LHCN-M2 (cell line): ENCODE results near the gene ANKRD23. TPM values are rescaled to one million over a fixed set of nuclear protein-coding genes. Genes with fewer than 3 reads are reported as not detected.
"Not testable (repeated sequence)": the region's sequence is repeated elsewhere in the genome, so short reads cannot be mapped to it uniquely, and the experiment has no call there.

Source experiments
- DNase-seq: peaks from one replicate; pipeline ENCODE4 v3.0.0-alpha.2; 2012; ENCODE audit warnings: low read depth
- total RNA-seq: library from RNA; depleted of rRNA; stranded (reverse); fragments of >200 nt; gene quantifications from 2 replicates; pipeline ENCODE4 v1.2.3, GENCODE V29; 2014; rRNA removed

Gene ANKRD23
- total RNA-seq, 1 experiment from 2014 or later, result 2.6 TPM

DNA sequence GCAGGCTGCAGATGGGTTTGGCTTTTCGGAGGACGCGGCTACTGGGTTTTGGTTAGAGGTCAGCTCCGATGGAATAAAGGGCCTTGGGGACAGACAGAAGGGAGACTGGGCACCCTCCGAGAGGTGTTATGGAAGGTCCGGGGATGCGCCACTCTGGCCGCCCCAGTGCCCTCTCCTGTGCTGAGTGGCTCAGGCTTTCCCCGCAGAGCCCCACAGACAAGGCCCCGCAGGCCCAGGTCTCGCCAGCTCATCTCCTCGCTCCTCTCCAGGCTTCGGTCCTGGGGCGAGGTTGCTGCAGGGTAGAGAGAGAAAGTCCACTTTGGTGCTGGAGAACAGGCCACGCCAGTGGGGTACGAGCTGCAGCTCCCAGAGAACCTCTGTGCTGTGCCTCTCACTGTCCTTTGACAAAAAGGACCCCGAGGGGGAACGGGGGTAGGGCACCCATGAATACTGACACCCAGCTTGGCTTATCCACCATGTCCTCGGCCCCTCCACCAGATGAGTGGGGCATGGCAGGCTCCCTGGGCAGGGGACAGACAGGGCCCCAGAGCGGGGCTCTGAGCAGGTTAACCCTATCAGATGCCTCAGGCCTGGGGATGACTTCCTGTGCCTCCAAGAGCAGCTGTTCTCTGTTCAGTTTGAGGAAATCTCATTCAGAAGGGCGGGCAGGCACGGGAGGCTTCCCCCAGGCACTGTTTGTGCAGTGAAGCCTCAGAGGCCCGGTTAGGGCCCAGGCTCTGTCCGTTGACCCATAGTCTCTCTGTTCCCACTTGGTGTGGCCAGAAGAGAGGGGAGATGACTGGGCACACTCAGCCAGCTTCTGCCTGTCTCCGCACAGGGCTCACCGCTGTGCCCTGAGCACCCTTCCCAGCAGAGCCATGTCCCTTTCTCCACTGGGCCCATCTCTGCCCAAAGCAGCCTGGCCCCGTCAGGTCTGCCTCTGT is 43.5 kb downstream of the ANKRD23 start:
- no peak for DNase-seq

DNA sequence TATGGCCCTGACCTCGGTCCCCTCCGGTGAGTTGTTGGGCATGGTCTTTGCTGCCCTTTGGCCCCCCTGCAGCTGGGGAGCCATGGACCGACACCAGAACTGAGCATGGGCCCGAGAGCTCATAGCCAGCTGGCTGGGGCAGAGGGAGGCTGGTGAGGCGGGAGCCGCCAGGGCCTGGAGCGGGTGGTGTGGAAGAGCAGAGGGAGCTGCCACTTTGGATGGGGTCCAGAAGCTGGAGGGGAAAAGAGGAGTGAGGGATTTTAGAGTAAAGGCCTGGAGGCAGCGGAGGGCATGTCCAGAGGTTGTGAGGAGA is 44.2 kb downstream of the ANKRD23 start:
- DNase-seq, result no peak

DNA sequence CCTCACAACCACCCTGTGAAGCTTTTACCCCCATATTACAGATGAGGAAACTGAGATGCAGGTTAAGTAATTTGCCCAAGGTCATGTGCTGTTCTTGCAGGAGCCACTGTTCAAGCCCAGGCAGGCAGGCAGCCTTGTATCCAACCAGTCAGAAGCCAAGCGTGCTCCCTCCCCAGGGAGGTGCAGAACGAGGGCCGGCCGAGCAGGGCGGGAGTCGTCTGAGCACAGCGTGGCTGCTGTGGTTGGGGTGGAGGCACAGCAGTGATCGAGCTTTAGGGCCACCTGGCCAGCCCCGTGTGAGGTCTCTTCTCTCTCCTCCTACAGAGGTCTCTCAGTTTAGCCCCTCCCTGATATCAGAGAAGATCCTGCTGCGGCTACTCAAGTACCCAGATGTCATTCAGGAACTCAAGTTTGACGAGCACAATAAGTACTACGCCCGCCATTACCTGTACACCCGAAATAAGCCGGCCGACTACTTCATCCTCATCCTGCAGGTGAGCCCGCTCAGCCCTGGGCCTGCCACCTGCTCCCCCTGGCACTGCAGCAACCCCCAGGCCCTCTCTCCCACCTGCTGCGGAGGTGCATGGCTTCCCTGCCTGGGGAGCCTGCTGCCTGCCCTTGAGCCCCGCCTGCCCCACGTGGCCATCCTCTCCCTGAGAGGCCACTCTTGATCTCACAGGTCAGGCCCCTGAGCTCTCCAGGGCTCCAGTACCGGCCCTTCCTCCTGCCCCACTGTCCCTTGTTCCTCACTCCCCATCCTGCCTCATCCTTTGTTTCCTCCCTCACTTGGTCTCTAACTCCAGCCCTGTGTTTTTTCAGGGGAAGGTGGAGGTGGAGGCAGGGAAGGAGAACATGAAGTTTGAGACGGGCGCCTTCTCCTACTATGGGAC is 44.8 kb downstream of the ANKRD23 start:
- DNase-seq, result no peak

DNA sequence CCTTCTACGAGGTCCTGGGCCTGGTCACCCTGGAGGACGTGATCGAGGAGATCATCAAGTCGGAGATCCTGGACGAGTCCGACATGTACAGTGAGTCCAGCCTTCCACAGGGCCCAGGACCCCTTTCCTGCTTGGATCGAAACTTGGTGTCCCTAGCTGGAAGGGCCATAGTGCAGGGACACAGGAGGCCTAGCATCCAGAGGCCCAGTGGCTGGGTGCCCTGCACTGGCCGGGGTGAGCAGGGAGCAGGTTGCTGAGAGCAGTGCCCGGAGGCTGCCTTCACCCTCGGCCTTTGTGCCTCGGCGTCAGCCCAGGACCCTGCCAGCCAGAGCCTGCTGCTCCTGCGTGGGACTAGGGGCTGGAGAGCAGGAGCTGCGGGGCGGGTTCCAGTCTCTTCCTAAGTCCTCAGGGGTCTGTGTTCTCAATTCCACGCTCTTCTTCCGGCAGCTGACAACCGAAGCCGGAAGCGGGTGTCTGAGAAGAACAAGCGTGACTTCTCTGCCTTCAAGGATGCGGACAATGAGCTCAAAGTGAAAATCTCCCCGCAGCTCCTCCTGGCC is 46.7 kb downstream of the ANKRD23 start:
- no peak for DNase-seq

DNA sequence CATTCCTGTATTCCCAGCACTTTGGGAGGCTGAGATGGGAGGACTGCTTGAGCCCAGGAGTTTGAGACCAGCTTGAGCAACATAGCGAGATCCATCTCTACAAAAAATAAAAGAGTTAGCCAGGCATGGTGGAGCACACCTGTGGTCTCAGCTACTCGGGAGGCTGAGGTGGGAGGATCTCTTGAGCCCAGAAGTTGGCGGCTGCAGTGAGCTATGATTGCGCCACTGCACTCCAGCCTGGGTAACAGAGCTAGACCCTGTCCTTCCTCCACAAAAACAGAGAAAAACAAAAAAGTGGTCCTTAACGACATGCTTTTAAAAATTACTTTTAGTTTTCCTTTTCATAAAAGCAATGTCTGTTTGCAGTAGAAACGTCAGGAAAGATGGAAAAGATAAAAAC is 47.3 kb downstream of the ANKRD23 start:
- DNase-seq, result not testable (repeated sequence)

DNA sequence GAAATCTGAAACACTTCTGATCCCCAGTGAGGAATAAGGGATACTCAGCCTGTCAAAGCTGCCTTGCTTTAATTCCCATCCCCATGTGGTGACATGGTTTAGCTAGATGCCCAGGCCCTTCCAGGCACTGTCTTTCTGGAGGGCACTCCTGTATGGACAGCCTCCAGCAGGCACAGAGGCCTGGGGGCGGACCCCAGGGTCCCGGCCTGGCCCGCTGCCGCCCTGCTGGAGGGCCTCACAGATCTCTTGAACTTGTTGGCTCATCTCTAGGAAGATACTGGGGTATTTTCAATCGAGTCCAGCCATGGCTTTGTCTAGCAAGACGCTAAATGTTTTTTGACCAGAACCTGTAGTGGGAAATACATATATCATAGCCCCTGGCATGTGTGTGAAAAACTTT is 48.7 kb downstream of the ANKRD23 start:
- no peak for DNase-seq

DNA sequence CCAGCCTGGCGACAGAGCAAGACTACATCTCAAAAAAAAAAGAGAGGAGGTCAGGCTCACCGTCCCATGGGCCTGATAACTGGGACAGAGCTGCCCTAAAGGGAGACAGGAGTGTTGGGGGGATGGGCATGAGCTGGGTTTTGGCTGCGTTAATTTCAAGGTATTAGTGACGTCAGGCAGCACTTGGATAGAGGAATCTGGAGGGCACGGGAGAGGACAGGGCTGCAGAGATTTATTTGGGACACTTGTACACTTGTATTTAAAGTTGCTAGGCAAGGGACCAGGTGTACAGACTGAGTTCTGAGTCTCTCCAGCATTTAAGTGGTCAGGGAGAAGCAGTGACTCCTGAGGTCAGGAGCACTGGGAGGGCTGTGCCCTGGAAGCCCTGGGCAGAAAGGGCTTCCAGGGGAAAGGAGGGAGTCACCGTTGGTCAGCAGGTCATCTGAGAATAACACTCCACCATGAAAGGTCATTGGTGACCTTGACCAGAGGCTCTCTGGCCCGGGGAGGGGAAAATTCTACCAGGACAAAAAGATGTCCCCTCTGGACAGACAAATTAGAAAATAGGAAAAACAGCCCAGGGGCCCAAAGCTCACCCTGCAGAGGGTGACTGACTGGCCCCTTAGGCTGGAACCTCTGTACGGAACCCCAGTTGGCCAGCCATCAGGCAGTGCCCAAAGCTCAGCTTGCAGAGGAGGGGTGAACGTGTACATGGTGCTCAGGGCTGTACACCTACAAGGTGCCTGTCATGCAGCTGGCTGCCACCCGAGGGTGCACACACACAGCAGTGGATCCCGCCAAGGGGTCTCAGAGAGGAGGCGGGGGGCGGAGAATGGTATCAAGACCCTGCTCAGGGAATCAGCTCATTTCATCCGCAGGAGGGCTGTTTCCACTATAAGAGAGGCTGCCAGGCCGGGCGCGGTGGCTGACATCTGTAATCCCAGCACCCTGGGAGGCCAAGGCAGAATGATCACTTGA is 50.8 kb downstream of the ANKRD23 start:
- no peak for DNase-seq

DNA sequence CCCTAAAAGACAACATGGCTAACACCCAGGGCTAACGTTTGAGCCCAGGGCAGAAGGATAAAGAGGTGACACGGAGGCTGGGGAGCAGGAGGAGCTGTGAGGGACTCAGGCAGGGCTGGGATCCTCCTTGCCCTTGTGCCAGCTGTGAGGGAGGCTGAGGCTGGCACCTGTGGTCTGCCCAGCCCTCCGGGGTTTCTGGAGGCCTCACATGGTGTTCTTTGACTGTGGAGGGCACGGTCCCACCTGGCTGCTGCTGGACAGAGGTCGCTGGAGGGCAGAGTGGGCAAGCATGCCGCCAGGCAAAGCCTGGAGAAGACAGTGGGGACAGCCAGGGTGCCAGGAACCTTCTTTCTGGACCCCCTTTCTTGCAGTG is 54.6 kb downstream of the ANKRD23 start:
- DNase-seq, result no peak

DNA sequence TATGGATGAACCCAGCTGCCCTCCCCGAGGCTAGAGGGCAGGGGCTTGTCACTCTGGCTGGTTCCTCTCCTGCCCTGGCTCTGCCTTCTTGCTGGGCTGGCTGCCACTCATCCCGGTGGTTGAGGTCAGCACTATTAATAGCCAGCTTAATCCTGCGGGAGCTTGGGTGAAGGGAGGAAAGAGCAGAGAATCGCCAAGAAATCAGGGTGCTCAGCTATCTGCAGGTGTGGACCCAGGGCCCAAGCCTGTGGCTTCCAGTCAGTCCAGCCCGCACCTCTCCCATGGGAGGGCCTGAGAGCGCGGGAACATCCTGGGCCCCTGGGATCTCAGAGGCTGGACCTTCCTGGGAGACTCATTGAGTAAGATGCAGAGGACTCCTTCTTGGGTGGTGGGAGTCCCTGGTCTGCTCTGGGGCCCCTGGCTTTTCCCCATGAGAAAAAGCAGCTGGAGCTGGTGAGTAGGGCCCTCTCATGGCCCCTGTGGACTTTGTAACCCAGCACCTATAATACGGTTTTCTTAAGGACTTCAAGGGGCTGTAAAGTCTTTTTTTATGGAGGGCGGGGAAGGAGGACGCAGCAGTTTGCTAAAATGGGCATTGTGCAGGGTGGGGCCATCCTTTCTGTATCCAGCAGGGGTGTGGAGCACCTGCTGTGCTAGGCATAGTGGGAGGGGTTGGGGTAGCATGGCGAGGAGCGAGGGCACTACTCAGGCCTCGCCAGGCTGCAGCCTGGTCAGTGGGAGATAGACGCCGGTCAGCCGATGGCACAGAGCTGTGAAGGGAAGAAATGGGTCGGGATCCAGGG is 55.2 kb downstream of the ANKRD23 start:
- DNase-seq, result peak; percentile 46

Other genes starting within 250 kb of the ANKRD23 start
- 23.8 and 27.8 TPM in 2 replicates for gene KANSL3, start 205.7 kb downstream of the ANKRD23 start, total RNA-seq
- gene FER1L5, start 201.3 kb downstream of the ANKRD23 start, total RNA-seq, result not detected in 2 replicates
- 20.8 and 21.5 TPM in 2 replicates for gene LMAN2L, start 104.0 kb downstream of the ANKRD23 start, total RNA-seq
- gene CNNM4, start 83.1 kb downstream of the ANKRD23 start, total RNA-seq, result 2.8 and 2.9 TPM in 2 replicates
- 3.2 and 3.4 TPM in 2 replicates for gene CNNM3, start 27.8 kb downstream of the ANKRD23 start, total RNA-seq
- 13.2 and 18.4 TPM in 2 replicates for gene ANKRD39, start 14.0 kb upstream of the ANKRD23 start, total RNA-seq
- 91.4 and 118 TPM in 2 replicates for gene SEMA4C, start 26.1 kb upstream of the ANKRD23 start, total RNA-seq
- gene FAM178B, start 142.6 kb upstream of the ANKRD23 start, total RNA-seq, result 1.7 and 5.3 TPM in 2 replicates